HEK293 (cell line): Measurements from ENCODE around the gene TRAPPC13.

Experiments used
- CTCF ChIA-PET: fragments of 350-600 bp; formaldehyde crosslinking; extraction: SDS; loops from one replicate; lab custom pipeline; 2021; ENCODE audit warnings: antibody characterized with exemption; lab: Yijun Ruan, JAX
- POLR2A ChIA-PET: fragments of 300-600 bp; formaldehyde crosslinking; extraction: SDS; loops from one replicate; lab custom pipeline; 2020; ENCODE audit warnings: antibody characterized with exemption, inconsistent platforms; lab: Yijun Ruan, JAX
- H3K27ac ChIP-seq: fragments of 200-500 bp; sonication (Bioruptor generic); 2 replicates; pipeline ENCODE4 v1.5.1; 2014; ENCODE audit warnings: low read depth, low read length, control low read depth, inconsistent platforms; ENCODE audit errors: extremely low read depth
- H3K36me3 ChIP-seq, 2 experiments: fragments of 200-500 bp in 1 of 2; sonication (Bioruptor generic) in 1 of 2; 1 replicate in 1 of 2; 2 replicates in 1 of 2; pipeline ENCODE4 v1.5.1; 2014 to 2017; ENCODE audit warnings: inconsistent platforms in 2 of 2, low read length in 2 of 2; ENCODE audit not compliant: control insufficient read depth in 2 of 2, insufficient read depth in 1 of 2
- H3K4me1 ChIP-seq: fragments of 200-500 bp; sonication (Bioruptor generic); 2 replicates; pipeline ENCODE4 v1.5.1; 2014; ENCODE audit warnings: mild to moderate bottlenecking, low read length, inconsistent platforms; ENCODE audit not compliant: control insufficient read depth, insufficient read depth
- H3K4me3 ChIP-seq: 2 replicates; pipeline ENCODE4 v1.5.1; 2011; ENCODE audit warnings: low read depth, mild to moderate bottlenecking, control low read depth, low read length, moderate library complexity
- H3K9me3 ChIP-seq: fragments of 200-500 bp; sonication (Bioruptor generic); 2 replicates; pipeline ENCODE4 v1.5.1; 2014; ENCODE audit warnings: low read depth, low read length, inconsistent platforms; ENCODE audit not compliant: control insufficient read depth, insufficient read depth
- BCL11A ChIP-seq: fragments of 450-650 bp; formaldehyde crosslinking; IDR thresholded peaks from 2 replicates; pipeline ENCODE4 v1.5.1; 2016; ENCODE audit warnings: low read depth, missing biosample characterization, missing genetic modification characterization
- EGR2 ChIP-seq: fragments of 450-650 bp; formaldehyde crosslinking; IDR thresholded peaks from 2 replicates; pipeline ENCODE4 v1.5.1; 2016; ENCODE audit warnings: low read depth, missing biosample characterization, missing genetic modification characterization
- GLI4 ChIP-seq: fragments of 450-650 bp; formaldehyde crosslinking; IDR thresholded peaks from 2 replicates; pipeline ENCODE4 v1.5.1; 2016; ENCODE audit warnings: missing biosample characterization, missing genetic modification characterization
- HOXC10 ChIP-seq: sonication (generic); formaldehyde crosslinking; IDR thresholded peaks from 2 replicates; pipeline ENCODE4 v1.8.1; 2023; ENCODE audit warnings: mild to moderate bottlenecking, missing genetic modification reagents
- KLF7 ChIP-seq: fragments of 450-650 bp; formaldehyde crosslinking; IDR thresholded peaks from 2 replicates; pipeline ENCODE4 v1.5.1; 2016; ENCODE audit warnings: missing biosample characterization, missing genetic modification characterization, borderline replicate concordance
- MZF1 ChIP-seq: fragments of 450-650 bp; formaldehyde crosslinking; IDR thresholded peaks from 2 replicates; pipeline ENCODE4 v1.5.1; 2017; ENCODE audit warnings: missing biosample characterization, missing genetic modification characterization, borderline replicate concordance
- PRDM1 ChIP-seq: fragments of 450-650 bp; formaldehyde crosslinking; IDR thresholded peaks from 2 replicates; pipeline ENCODE4; 2016; ENCODE audit warnings: missing biosample characterization, missing genetic modification characterization
- ZBTB48 ChIP-seq: fragments of 450-650 bp; formaldehyde crosslinking; IDR thresholded peaks from 2 replicates; pipeline ENCODE4 v1.5.1; 2016; ENCODE audit warnings: missing biosample characterization, missing genetic modification characterization
- ZFP41 ChIP-seq: fragments of 450-650 bp; formaldehyde crosslinking; IDR thresholded peaks from 2 replicates; pipeline ENCODE4 v1.5.1; 2016; ENCODE audit warnings: missing biosample characterization, missing genetic modification characterization, borderline replicate concordance
- ZNF146 ChIP-seq: fragments of 450-650 bp; formaldehyde crosslinking; IDR thresholded peaks from 2 replicates; pipeline ENCODE4 v1.5.1; 2016; ENCODE audit warnings: missing biosample characterization, missing genetic modification characterization
- ZNF366 ChIP-seq: fragments of 450-650 bp; formaldehyde crosslinking; conservative IDR thresholded peaks from 2 replicates; pipeline ENCODE4 v1.5.1; 2016; ENCODE audit warnings: missing biosample characterization, missing genetic modification characterization
- ZNF37A ChIP-seq: fragments of 450-650 bp; IDR thresholded peaks from 2 replicates; pipeline ENCODE4 v1.5.1; 2018; ENCODE audit warnings: missing biosample characterization, missing genetic modification characterization
- ZNF529 ChIP-seq: fragments of 450-650 bp; formaldehyde crosslinking; IDR thresholded peaks from 2 replicates; pipeline ENCODE4 v1.5.1; 2017; ENCODE audit warnings: missing genetic modification characterization, missing biosample characterization; ENCODE audit not compliant: insufficient replicate concordance
- ZNF585B ChIP-seq: fragments of 450-650 bp; formaldehyde crosslinking; IDR thresholded peaks from 2 replicates; pipeline ENCODE4 v1.5.1; 2016; ENCODE audit warnings: missing biosample characterization, missing genetic modification characterization
- ZNF600 ChIP-seq: fragments of 450-650 bp; formaldehyde crosslinking; IDR thresholded peaks from 2 replicates; pipeline ENCODE4 v1.5.1; 2016; ENCODE audit warnings: missing biosample characterization, missing genetic modification characterization
- ZNF626 ChIP-seq: fragments of 450-650 bp; sonication (Bioruptor Pico); formaldehyde crosslinking; IDR thresholded peaks from 2 replicates; pipeline ENCODE4 v1.5.1; 2018; ENCODE audit warnings: missing biosample characterization, missing genetic modification characterization, inconsistent platforms
- ZNF747 ChIP-seq: fragments of 450-650 bp; formaldehyde crosslinking; IDR thresholded peaks from 2 replicates; pipeline ENCODE4 v1.5.1; 2016; ENCODE audit warnings: missing biosample characterization, missing genetic modification characterization
- ZNF785 ChIP-seq: fragments of 450-650 bp; formaldehyde crosslinking; IDR thresholded peaks from 2 replicates; pipeline ENCODE4 v1.5.1; 2016; ENCODE audit warnings: missing biosample characterization, missing genetic modification characterization
- ZNF792 ChIP-seq: fragments of 450-650 bp; formaldehyde crosslinking; IDR thresholded peaks from 2 replicates; pipeline ENCODE4 v1.5.1; 2016; ENCODE audit warnings: missing biosample characterization, missing genetic modification characterization
- ZSCAN16 ChIP-seq: fragments of 450-650 bp; formaldehyde crosslinking; IDR thresholded peaks from 2 replicates; pipeline ENCODE4 v1.5.1; 2016; ENCODE audit warnings: missing biosample characterization, missing genetic modification characterization
- ZSCAN23 ChIP-seq: fragments of 450-650 bp; formaldehyde crosslinking; IDR thresholded peaks from 2 replicates; pipeline ENCODE4 v1.5.1; 2016; ENCODE audit warnings: missing biosample characterization, missing genetic modification characterization
- TF ChIP-seq, protein P1 (sequence below): fragments of 450-650 bp; formaldehyde crosslinking; IDR thresholded peaks from 2 replicates; pipeline ENCODE4 v1.5.1; 2016; ENCODE audit warnings: missing biosample characterization, missing genetic modification characterization

TRAPPC13 gene

DNA sequence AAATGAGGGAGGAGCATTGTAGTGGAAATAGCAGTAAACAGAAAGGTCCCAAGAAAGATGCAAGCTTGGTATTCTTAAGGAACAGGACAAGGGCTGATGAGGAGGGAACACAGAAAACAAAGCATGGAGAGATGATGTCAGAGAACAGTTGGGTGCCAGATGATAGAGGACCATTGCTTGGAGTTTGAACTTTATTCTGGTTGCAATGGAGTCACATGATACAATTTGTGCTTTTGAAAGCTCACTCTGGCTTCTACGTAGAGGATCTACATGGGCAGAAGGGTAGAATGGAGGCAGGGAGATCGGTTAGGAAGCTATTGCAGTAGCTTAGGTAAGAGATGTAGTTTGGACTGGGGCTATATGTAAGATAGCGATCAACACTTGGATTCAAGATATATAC lies 57.3 kb downstream of the TRAPPC13 start (continued):
- TF ChIP-seq, protein P1, sequence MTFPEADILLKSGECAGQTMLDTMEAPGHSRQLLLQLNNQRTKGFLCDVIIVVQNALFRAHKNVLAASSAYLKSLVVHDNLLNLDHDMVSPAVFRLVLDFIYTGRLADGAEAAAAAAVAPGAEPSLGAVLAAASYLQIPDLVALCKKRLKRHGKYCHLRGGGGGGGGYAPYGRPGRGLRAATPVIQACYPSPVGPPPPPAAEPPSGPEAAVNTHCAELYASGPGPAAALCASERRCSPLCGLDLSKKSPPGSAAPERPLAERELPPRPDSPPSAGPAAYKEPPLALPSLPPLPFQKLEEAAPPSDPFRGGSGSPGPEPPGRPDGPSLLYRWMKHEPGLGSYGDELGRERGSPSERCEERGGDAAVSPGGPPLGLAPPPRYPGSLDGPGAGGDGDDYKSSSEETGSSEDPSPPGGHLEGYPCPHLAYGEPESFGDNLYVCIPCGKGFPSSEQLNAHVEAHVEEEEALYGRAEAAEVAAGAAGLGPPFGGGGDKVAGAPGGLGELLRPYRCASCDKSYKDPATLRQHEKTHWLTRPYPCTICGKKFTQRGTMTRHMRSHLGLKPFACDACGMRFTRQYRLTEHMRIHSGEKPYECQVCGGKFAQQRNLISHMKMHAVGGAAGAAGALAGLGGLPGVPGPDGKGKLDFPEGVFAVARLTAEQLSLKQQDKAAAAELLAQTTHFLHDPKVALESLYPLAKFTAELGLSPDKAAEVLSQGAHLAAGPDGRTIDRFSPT (tag by site-specific recombination) = no peak
- TF ChIP-seq ZNF146 (tag by site-specific recombination) (no peak), ZSCAN23 (tag by site-specific recombination) (no peak), ZFP41 (tag by site-specific recombination) (no peak), EGR2 (tag by site-specific recombination) (no peak), ZNF600 (no peak), ZNF585B (tag by site-specific recombination) (no peak)

DNA sequence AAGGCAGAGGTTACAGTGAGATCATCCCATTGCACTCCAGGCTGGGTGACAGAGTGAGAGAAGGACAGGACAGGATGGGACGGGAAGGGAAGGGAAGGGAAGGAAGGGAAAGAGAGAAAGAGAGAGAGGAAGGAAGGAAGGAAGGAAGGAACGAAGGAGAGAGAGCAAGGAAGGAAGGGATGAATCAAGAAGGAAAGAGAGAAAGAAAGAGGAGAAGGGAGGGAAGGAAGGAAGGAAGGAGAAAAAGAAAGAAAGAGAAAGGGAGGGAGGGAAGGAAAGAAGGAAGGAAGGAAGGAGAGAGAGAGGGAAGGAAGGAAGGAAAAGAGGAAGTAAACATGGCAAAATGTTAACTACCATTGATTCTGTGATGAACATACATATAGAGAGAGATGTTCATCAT lies 68.3 kb downstream of the TRAPPC13 start:
- H3K4me3 ChIP-seq = no peak overlapping the region
- no peak for TF ChIP-seq ZSCAN16 (tag by site-specific recombination)
- 0 out of 2 replicates have a peak, but pooled peaks have one; percentile 60 for TF ChIP-seq PRDM1 (tag by site-specific recombination)
- peak; percentile 98 for TF ChIP-seq ZNF366 (tag by site-specific recombination)
- no peaks in the 10 kb centered on the region for H3K4me1 ChIP-seq
- no peaks in the 10 kb centered on the region for H3K9me3 ChIP-seq
- ChIA-PET POLR2A (no interaction called here), CTCF (no interaction called here)
- H3K27ac ChIP-seq = no peak overlapping the region
- H3K36me3 ChIP-seq = peaks cover 12 to 50% of the 10 kb centered on the region in 2 experiments

DNA sequence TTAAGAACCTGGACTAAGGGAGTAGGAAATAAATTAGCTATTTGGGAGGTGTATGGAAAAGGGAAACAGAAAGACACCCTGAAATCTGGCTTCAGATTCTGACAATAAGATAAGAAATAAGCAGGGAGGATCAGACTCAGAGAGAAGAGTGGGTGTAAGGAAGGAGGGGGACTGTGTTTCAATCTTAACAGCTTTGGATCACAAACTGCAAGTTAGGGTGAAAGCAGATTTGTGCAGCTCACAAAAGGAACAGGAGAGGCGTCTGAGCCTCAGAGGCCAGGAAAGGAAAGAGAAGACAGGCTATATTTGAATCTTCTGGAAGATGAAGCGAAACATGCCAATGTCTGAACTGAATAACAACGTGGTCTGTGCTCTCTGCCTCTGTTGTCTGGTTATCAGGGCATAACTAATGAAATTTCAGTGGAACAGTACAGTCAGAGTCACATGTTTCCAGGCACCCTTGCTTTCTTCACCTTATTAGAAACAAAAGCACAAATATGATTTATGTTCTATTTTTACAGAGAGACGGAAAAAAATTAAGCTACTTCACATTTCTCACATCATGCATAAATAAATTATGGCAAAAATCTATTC lies 70.4 kb downstream of the TRAPPC13 start:
- Histone ChIP-seq H3K4me1 (no peaks in the 10 kb centered on the region), H3K27ac (no peak overlapping the region), H3K9me3 (no peaks in the 10 kb centered on the region), H3K4me3 (no peak overlapping the region)
- ChIA-PET POLR2A (no interaction called here), CTCF (interaction anchor here (1.0 kb wide), 1 partner anchor 31 kb away, joined by 3 read pairs; no protein-coding TSS in a partner anchor)
- TF ChIP-seq ZNF529 (tag by site-specific recombination) (no peak), KLF7 (tag by site-specific recombination) (no peak), ZNF792 (tag by site-specific recombination) (no peak), ZNF37A (no peak), ZNF785 (tag by site-specific recombination) (no peak)
- TF ChIP-seq, all 188 proteins: peak for 0
- H3K36me3 ChIP-seq = peaks cover 14 to 67% of the 10 kb centered on the region in 2 experiments

DNA sequence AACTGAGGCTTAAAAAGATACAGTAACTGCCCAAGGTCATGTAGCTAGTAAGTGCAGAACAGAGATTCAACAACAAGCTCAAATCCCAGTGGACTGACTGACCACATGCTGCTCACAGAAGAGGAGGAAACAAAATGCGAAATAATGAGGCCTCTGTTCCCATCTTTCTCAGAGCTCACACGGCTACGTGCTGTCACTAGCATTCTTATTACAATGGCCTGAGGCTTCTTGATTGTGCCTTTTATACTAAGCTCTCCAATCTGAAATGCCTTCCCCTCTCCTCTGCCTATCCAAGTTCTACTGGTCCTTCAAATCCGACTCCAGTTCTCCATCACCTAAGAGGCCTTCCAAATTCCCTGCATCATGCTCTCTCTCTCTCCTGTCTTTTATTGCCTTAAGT lies 71.1 kb downstream of the TRAPPC13 start:
- ChIA-PET POLR2A (interaction anchor here (0.7 to 1.3 kb wide), 2 partner anchors 16 to 197 kb away, joined by 3 to 4 read pairs; no protein-coding TSS in a partner anchor), CTCF (no interaction called here)
- Histone ChIP-seq H3K27ac (no peak overlapping the region), H3K36me3 (peaks cover 13 to 61% of the 10 kb centered on the region in 2 experiments), H3K4me3 (no peak overlapping the region), H3K4me1 (no peaks in the 10 kb centered on the region), H3K9me3 (no peaks in the 10 kb centered on the region)
- TF ChIP-seq ZBTB48 = no peak
- no peak for TF ChIP-seq MZF1 (tag by site-specific recombination)
- no peak for TF ChIP-seq ZNF626
- no peak for TF ChIP-seq BCL11A (tag by site-specific recombination)
- no peak for TF ChIP-seq ZNF37A
- no peak for TF ChIP-seq ZNF747 (tag by site-specific recombination)
- no peak for TF ChIP-seq ZNF146 (tag by site-specific recombination)
- no peak for TF ChIP-seq HOXC10 (CRISPR knock-in tag)
- no peak for TF ChIP-seq GLI4 (tag by site-specific recombination)
